ENCODE results near the gene GPS2.

GPS2 gene

GRCh38 chr17:7315570-7316235 lies 543 bp upstream of the GPS2 start:
- DNase-seq, result peak; percentile 46

- DNase-seq, result no peak
These were observed 1.1 kb downstream of the GPS2 start for GRCh38 chr17:7313890-7314718.

DNA sequence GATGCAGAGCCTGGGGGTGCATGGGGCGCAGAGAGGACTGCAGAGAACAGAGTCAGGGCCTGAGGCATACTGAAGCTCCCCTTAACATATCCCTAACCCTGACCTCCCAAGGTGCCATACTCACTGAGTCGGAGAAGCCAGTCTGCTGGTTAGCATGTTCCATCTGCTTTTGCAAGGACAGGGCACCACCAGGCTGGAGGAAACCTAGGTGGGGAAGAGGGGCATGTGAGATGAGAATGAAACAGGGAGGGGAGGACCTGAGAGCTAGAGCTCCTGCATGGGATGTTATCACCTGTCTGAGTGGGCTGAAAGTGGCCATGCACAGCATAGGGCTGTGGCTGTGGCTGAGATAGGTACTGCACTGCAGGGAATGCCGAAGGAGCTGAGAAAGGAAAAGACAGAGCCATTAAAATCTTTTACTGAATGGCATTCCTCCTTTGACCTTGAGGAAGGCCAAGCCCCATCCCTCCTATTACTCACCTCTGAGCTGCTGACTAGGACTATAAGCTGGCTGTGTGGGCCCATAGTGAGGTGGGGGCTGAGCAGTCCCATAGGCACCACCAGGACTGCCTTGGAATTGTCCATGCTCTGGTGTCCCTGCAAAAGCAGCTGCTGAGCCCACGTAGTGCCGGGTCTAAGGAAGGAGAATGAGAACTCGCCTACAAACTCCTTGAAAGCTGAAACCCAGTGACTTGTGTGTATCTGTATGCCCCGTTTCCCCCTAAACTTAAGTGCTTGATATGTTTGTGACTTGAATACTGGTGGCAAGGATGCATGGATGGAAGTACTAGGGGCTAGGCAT lies 1.9 kb downstream of the GPS2 start:
- no peak for DNase-seq

- no peak for DNase-seq
These were observed 2.6 kb downstream of the GPS2 start for GRCh38 chr17:7312432-7313087.

GRCh38 chr17:7311110-7311705 lies 4.0 kb downstream of the GPS2 start:
- DNase-seq, result no peak

- DNase-seq, result no peak
These were observed 5.5 kb downstream of the GPS2 start for GRCh38 chr17:7309628-7310027.

- peak; percentile 79 for DNase-seq
These were observed 6.3 kb downstream of the GPS2 start for GRCh38 chr17:7308625-7309433.

DNA sequence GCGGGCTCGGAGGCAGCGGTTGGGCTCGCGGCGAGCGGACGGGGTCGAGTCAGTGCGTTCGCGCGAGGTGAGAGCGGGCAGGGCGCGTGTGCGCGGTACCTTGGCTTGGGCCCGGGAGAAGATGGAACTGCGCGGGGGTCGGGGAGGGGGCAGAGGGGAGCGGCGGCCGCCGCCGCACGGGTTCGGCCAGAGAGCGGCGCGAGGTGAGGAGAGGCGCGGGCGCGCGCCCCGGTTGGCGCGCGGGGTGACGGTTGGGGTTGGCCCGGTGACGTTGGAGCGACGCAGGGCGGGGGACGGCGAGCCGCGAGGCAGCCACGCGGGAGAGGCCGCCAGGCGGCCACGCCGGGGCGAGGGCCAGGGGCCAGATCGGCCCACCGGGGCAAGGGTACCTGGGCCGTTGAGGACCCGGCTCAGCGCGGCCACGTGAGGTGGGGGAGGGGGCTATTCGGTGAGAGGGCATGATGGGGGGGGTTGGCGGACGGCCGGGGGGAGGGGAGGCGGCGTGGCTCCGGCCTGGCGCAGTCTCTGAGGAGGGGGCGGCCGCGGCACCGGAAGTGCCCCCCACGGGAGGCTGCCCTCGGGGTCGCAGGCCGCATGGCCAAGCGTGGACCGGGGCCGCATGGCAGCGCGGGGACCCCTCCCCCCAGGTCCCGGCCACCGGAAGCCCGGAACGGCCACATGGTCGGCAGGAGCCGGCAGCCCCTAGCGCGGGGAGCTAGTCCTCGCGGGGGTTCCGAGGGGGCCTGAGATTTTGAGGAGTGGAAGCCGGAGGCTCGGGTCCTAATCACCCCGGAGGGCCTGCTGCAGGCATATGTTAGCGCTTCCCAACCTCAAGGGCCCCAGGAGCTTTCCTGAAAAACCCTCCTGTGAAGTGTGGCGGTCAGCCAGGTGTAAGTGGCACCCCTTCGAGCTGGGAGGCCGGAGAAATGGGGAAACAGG lies 7.2 kb downstream of the GPS2 start:
- DNase-seq, result no peak

DNA sequence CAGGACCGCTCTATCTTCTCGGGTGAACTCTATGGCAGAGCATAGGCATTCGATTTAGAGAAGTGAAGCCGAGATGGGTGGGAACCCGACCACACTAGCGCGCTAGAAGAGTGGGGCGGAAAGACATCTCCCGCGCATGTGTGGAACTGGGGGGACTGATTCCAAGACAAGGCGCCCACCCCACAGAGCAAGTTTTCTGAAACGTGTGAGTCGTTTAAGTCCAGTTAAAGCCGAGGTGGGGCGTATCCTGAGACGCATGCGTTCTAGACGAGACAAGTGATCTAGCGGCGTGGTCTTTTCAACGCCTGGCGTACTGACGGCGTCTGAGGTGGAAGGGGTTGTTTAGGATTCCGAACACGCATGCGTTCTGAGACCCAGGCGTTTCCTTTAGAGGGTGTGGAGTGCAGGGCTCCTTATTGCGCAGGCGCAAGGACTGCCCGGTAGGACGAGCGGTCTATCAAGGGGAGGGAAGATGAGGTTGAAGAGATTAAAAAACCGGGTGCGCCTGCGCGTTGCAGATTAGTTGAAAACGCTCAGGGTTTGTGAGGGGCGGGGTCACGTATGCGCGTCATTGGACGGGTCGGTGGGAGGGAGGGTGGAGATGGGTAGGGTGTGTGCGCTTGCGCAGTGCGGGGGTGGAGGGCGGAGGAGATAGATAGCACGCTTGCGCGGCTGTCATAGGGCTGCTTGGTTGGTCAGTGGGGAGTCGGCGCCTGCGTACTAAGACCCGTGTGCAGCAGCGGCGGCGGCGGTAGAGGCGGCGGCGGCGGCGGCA lies 8.1 kb downstream of the GPS2 start, which contains the start of gene EIF5A:
TSS of gene EIF5A (plus strand) at position 718 of the 775 bp plus-strand sequence. CDS start 2,008 bp downstream, outside the sequence.
- peak; percentile 100 for DNase-seq

DNA sequence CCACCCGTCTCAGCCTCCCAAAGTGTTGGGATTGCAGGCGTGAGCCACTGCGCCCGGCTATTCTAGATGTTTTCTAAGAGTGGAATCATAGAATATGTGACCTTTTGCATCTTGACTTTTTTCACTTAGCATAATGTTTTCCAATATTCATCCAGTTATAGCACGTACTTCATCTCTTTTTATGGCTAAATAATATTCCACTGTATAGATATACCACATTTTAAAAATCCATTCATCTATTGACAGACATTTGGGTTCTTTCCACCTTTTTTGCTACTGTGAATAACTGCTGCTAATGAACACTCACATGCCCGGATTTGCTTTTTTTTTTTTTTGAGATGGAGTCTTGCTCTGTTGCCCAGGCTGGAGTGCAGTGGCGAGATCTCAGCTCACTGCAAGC lies 11.0 kb downstream of the GPS2 start:
- DNase-seq, result no peak

GRCh38 chr17:7296189-7296861 lies 18.8 kb downstream of the GPS2 start:
- peak; percentile 74 for DNase-seq

DNA sequence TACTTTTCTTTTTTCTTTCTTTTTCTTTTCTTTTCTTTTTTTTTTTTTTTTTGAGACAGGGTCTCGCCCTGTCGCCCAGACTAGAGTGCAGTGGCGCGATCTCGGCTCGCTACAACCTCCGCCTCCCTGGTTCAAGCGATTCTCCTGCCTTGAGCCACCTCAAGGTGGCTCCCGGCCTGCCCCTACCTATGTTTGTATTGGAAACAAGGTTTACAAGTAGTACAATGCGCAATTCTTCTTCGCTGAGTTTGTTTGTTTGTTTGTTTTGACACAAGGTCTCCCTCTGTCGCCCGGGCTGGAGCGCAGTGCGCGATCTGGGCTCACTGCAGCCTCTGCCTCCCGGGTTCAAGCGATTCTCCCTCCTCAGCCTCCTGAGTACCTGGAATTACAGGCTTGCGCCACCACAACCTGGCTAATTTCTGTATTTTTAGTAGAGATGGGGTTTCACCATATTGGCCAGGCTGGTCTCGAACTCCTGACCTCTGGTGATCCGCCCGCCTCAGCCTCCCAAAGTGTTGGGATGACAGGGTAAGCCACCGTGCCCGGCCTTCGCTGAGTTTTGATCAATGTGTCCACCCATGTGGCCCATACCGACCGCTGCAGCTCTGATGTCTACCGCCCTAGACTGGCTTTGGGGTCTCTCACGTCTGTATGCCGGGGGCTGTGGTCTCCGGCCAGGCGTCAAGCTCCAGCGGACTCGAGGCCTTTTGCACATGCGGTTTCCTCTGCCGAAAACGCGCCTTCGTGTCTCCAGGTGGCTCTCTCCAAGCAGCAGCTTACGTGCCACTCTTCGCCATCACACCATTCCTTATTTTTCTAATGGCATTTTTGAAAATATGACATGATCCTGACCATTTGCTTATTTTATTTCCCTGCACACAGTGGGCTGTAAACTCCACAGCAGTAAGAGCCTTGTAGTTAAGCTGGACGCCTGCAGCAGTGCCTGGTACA lies 19.7 kb downstream of the GPS2 start:
- no peak for DNase-seq

DNA sequence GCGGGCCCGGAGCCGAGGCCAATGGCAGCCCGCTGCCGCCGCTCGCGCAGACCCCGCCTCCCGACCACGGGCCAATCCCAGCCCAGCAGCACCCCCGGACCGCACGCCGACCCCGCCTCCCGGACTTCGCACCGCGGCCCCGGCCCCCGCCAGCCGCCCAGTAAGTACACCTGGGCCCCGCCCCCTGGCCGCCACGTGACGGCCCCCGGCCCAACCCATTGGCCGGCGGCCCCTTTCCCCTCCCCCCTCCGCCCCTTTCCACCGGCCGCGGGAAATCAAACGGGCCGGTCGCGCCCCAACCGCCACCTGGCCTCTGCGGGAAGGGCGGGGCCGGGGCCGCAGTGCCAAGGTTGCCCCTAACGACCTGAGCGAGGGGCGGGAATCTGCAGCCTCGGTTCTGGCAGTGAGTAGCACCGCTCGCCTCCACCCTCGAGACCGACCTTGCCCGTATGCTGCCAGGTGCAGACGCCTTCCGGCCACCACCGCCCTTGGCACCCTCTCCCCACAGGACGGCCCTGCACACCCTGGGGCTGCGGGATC lies 20.5 kb downstream of the GPS2 start, which contains the start of gene YBX2:
TSS of gene YBX2 (minus strand) at position 26 of the 540 bp plus-strand sequence. CDS start 139 bp downstream, outside the sequence.
- peak; percentile 90 for DNase-seq

DNA sequence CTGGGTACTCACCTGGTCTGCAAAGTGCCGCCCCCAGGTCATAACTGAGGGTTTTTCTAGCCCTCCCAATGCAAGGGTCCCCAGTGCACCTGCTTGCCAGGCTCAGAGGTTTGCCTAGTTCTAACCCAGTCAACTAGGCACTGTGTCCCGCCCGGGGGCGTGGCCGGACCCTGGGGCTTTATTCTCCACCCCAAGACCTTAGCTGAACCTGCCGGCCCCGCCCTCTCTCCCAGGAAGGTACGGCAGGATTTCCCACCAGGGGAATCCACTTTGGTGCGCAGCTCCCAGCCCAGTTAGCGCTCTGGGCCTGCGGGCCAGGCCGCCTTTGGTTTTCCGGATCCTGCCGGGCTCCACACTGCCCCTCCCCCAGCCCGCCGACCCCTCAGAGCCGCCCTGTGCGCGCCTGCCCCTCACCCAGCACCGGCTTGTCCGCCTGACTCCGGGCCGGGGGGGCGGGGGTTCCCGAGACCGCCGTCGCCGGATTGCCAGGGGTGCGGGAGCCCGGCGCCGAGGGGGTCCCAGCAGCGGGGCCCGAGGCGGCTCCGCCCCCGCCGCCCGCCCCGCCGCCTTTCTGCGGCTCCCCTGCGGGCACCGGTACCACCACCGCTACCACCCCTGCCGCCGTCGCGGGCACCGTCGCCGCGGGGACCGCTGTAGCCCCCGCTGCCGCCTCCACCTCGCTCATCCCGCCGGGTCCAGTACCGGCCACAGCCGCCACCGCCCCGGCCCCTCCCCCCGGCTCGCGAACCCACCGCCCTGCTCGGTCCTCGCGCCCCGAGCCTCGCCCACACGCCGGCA lies 21.1 kb downstream of the GPS2 start:
- DNase-seq, result peak; percentile 62

GRCh38 chr17:7293159-7293558 lies 22.0 kb downstream of the GPS2 start:
- no peak for DNase-seq

- no peak for DNase-seq
These were observed 22.4 kb downstream of the GPS2 start for GRCh38 chr17:7292729-7293128.

Measured in NCI-H1105 treated with DMSO at 0.1 percent for 48 hours (cell line).